GM12875 (cell line): Measurements from ENCODE around the gene DHODH.

Source experiments
- H3K4me3 ChIP-seq: one replicate; pipeline ENCODE4 v1.5.1; 2011; ENCODE audit warnings: low read depth, low read length, control low read depth
- CTCF ChIP-seq: IDR thresholded peaks from 2 replicates; pipeline ENCODE4 v1.5.1; 2011; ENCODE audit warnings: low read depth, mild to moderate bottlenecking, control low read depth, inconsistent platforms, low read length, moderate library complexity, borderline replicate concordance; ENCODE audit not compliant: insufficient read depth

Gene DHODH

GRCh38 chr16:72008424-72009216 is at the start of gene DHODH:
Gene DHODH, plus strand, starts transcription at chr16:72008744. Its CDS starts 21 bp downstream, at chr16:72008765.
- H3K4me3 ChIP-seq, result peak within 1 kb of the TSS; percentile 68
- TF ChIP-seq CTCF, result no peak

- peak; percentile 77 for TF ChIP-seq CTCF
- H3K4me3 ChIP-seq, result no peak overlapping the region
Observed at GRCh38 chr16:71961066-71962039, 47.2 kb upstream of the DHODH start.

GRCh38 chr16:71963125-71963875 is 45.2 kb upstream of the DHODH start:
- TF ChIP-seq CTCF, result no peak
- no peak overlapping the region for H3K4me3 ChIP-seq

- H3K4me3 ChIP-seq, result no peak overlapping the region
- no peak for TF ChIP-seq CTCF
Observed at GRCh38 chr16:71965223-71965622, 43.3 kb upstream of the DHODH start.

GRCh38 chr16:71966932-71967331 is 41.6 kb upstream of the DHODH start:
- no peak overlapping the region for H3K4me3 ChIP-seq
- no peak for TF ChIP-seq CTCF

GRCh38 chr16:71969353-71969752 is 39.2 kb upstream of the DHODH start:
- TF ChIP-seq CTCF, result no peak
- H3K4me3 ChIP-seq, result no peak overlapping the region
